GM12878 (cell line): ENCODE results near the gene ODAD4. TPM values are rescaled to one million over a fixed set of nuclear protein-coding genes. Genes with fewer than 3 reads are reported as not detected.

Experiments
- ATAC-seq: fragments of 200-7000 bp; cut with Tn5 transposase; 3 replicates; pipeline ENCODE4 v1.9.1; 2020; ENCODE audit warnings: mild to moderate bottlenecking, moderate library complexity
- BruUV-seq: library from RNA; stranded (reverse); fragments of 400-500 nt; replicated peaks from 2 replicates; lab custom pipeline; 2021; lab: Mats Ljungman, UMichigan
- CTCF ChIA-PET: fragments of 300-600 bp; sonication (Branson Sonifier 250); formaldehyde crosslinking; extraction: SDS; loops from one replicate; lab custom pipeline; 2021; ENCODE audit warnings: inconsistent platforms; lab: Yijun Ruan, JAX
- POLR2A ChIA-PET: fragments of 350-600 bp; formaldehyde crosslinking; extraction: SDS; loops from one replicate; lab custom pipeline; 2021; ENCODE audit warnings: inconsistent platforms; lab: Charles Lee
- RAD21 ChIA-PET: fragments of 300-600 bp; sonication (Branson Sonifier 250); formaldehyde crosslinking; loops from one replicate; lab custom pipeline; 2023; ENCODE audit warnings: antibody characterized with exemption; ENCODE audit not compliant: unreplicated experiment; lab: Charles Lee
- SMC1A ChIA-PET: fragments of 300-600 bp; sonication (Branson Sonifier 250); formaldehyde crosslinking; loops from one replicate; lab custom pipeline; 2023; ENCODE audit not compliant: unreplicated experiment, uncharacterized antibody; lab: Charles Lee
- DNase-seq: peaks from one replicate; pipeline ENCODE4 v3.0.0-alpha.2; 2011; ENCODE audit warnings: low read depth, low spot score
- FAIRE-seq: peaks from 3 replicates; lab custom pipeline; 2011; peaks lifted over from hg19 to GRCh38; lab: Jason Lieb, UNC
- H2AFZ ChIP-seq: 2 replicates; pipeline ENCODE4 v1.6.0; 2011; ENCODE audit warnings: low read depth, low read length, control low read depth; ENCODE audit not compliant: control insufficient read depth
- H3K27ac ChIP-seq: 2 replicates; pipeline ENCODE4 v1.5.1; 2011; ENCODE audit warnings: control low read depth; ENCODE audit not compliant: control insufficient read depth, insufficient read depth
- H3K27me3 ChIP-seq, 2 experiments: replicated peaks in 1 of 2; 2 replicates each; pipeline versions ENCODE4 v1.6.0 to v1.6.1; 2011; ENCODE audit warnings: low read length in 1 of 2; ENCODE audit not compliant: control insufficient read depth in 2 of 2, insufficient read depth in 2 of 2
- H3K36me3 ChIP-seq, 2 experiments: 2 replicates each; pipeline ENCODE4 v1.5.1; 2011; ENCODE audit warnings: low read length in 1 of 2; ENCODE audit not compliant: control insufficient read depth in 2 of 2, insufficient read depth in 2 of 2
- H3K4me1 ChIP-seq: 2 replicates; pipeline ENCODE4 v1.6.1; 2011; ENCODE audit warnings: mild to moderate bottlenecking, low read length, moderate library complexity, mixed read lengths; ENCODE audit not compliant: control insufficient read depth, insufficient read depth
- H3K4me2 ChIP-seq: 2 replicates; pipeline ENCODE4 v1.6.0; 2011; ENCODE audit warnings: control low read depth; ENCODE audit not compliant: control insufficient read depth, insufficient read depth
- H3K4me3 ChIP-seq: fragments of 200-600 bp; sonication (generic); 2 replicates; pipeline ENCODE4 v1.5.1; 2016
- H3K79me2 ChIP-seq: 2 replicates; pipeline ENCODE4 v1.6.0; 2011; ENCODE audit warnings: low read length; ENCODE audit not compliant: control insufficient read depth, insufficient read depth
- H3K9ac ChIP-seq: 2 replicates; pipeline ENCODE4 v1.8.0; 2011; ENCODE audit warnings: low read length, control low read depth, mixed read lengths; ENCODE audit not compliant: control insufficient read depth, insufficient read depth
- H3K9me3 ChIP-seq: replicated peaks from 3 replicates; pipeline ENCODE4 v1.5.1; 2011; ENCODE audit warnings: mild to moderate bottlenecking, low read length; ENCODE audit not compliant: control insufficient read depth, insufficient read depth
- H4K20me1 ChIP-seq: 2 replicates; pipeline ENCODE4 v1.6.0; 2011; ENCODE audit not compliant: control insufficient read depth, insufficient read depth
- ASH2L ChIP-seq: fragments of 300-600, 200-600 bp; sonication (generic); IDR thresholded peaks from 2 replicates; pipeline ENCODE4 v1.6.1; 2017; ENCODE audit warnings: low read depth, mild to moderate bottlenecking, borderline replicate concordance
- BMI1 ChIP-seq: fragments of 450-650 bp; IDR thresholded peaks from 2 replicates; pipeline ENCODE4 v1.6.1; 2016; ENCODE audit warnings: mild to moderate bottlenecking, moderate library complexity, borderline replicate concordance
- HCFC1 ChIP-seq: fragments of 150-350 bp; IDR thresholded peaks from 2 replicates; pipeline ENCODE4 v1.6.1; 2014; ENCODE audit warnings: low read length
- NFIC ChIP-seq: IDR thresholded peaks from 2 replicates; pipeline ENCODE4 v1.6.1; 2012; ENCODE audit warnings: low read depth, mild to moderate bottlenecking, inconsistent platforms, low read length, moderate library complexity
- NR2C1 ChIP-seq: fragments of 450-650 bp; IDR thresholded peaks from 2 replicates; pipeline ENCODE4 v1.6.1; 2017; ENCODE audit warnings: antibody characterized with exemption, mild to moderate bottlenecking, moderate library complexity
- RB1 ChIP-seq: fragments of 450-650 bp; formaldehyde crosslinking; IDR thresholded peaks from 2 replicates; pipeline ENCODE4 v1.6.1; 2017; ENCODE audit warnings: mild to moderate bottlenecking, borderline replicate concordance
- SIN3A ChIP-seq: IDR thresholded peaks from 2 replicates; pipeline ENCODE4 v1.6.1; 2012; ENCODE audit warnings: low read depth, low read length, improper control_type of control experiment
- SP1 ChIP-seq: IDR thresholded peaks from one replicate; pipeline ENCODE4 v1.6.1; 2011; ENCODE audit warnings: low read depth, low read length
- TCF12 ChIP-seq: IDR thresholded peaks from 2 replicates; pipeline ENCODE4 v1.6.1; 2011; ENCODE audit warnings: low read depth, mild to moderate bottlenecking, low read length
- ZBED1 ChIP-seq: IDR thresholded peaks from 2 replicates; pipeline ENCODE4 v1.6.1; 2016; ENCODE audit warnings: borderline replicate concordance
- ZNF384 ChIP-seq: IDR thresholded peaks from 2 replicates; pipeline ENCODE4 v1.6.1; 2012; ENCODE audit warnings: low read depth, mild to moderate bottlenecking, low read length, improper control_type of control experiment, borderline replicate concordance
- ZNF622 ChIP-seq: fragments of 450-650 bp; IDR thresholded peaks from 2 replicates; pipeline ENCODE4 v1.6.1; 2017; ENCODE audit warnings: mild to moderate bottlenecking, inconsistent platforms
- WGBS: methylation state at CpG from one replicate; pipeline ENCODE4 v1.1.6; 2016; ENCODE audit warnings: low lambda C conversion rate; ENCODE audit not compliant: insufficient replicate concordance, insufficient coverage; ENCODE audit errors: missing lambda C conversion rate; 5-methylcytosine and 5-hydroxymethylcytosine counted together
- in situ Hi-C: fragments of 300-500 bp; cut with MboI; formaldehyde crosslinking; loops from 9 replicates; pipeline ENCODE4 v1.14.3; 2018; ENCODE audit warnings: mixed read lengths
- intact Hi-C: fragments of 100-400 bp; cut with micrococcal nuclease; formaldehyde crosslinking; loops from one replicate; pipeline ENCODE4 v1.14.2; 2022; ENCODE audit not compliant: unreplicated experiment
- polyA plus RNA-seq, 11 experiments: library from polyadenylated mRNA; depleted of rRNA in 4 of 11; unstranded in 6 of 11; stranded (reverse) in 5 of 11; fragments of >200 nt; fragmentation: Nextera tagmentation in 4 of 11; fragmentation: Illumina TruSeq in 1 of 11; extraction: Ambion mirVana in 4 of 11; extraction: Trizol in 1 of 11; gene quantifications; 1 replicate in 1 of 11; 2 replicates in 10 of 11; pipeline versions ENCODE4 v1.2.1 to v1.2.3, GENCODE V29; 2011 to 2016; ENCODE audit warnings: inconsistent platforms in 2 of 11, missing spikeins in 2 of 11, low read depth in 1 of 11
- total RNA-seq, 4 experiments: library from RNA; depleted of rRNA in 3 of 4; stranded (reverse); fragments of >200 nt in 3 of 4; fragmentation: Illumina TruSeq in 1 of 4; extraction: Trizol in 1 of 4; gene quantifications; 2 replicates each; pipeline versions ENCODE4 v1.2.1 to v1.2.3, GENCODE V29; 2013 to 2021
- TF ChIP-seq, protein P1 (sequence below): fragments of 450-650 bp; IDR thresholded peaks from 2 replicates; pipeline ENCODE4 v1.6.1; 2016; ENCODE audit warnings: mild to moderate bottlenecking
- TF ChIP-seq, protein P2 (sequence below): fragments of 450-650 bp; formaldehyde crosslinking; IDR thresholded peaks from 2 replicates; pipeline ENCODE4 v1.4.0; 2020; ENCODE audit warnings: mild to moderate bottlenecking, moderate library complexity

The ODAD4 gene
- total and polyA plus RNA-seq, 10 of the 15 experiments (the other 5 are each of a cell fraction or from before 2014, with no cell fraction given) = 0.10 to 0.73 (median 0.35) TPM

DNA sequence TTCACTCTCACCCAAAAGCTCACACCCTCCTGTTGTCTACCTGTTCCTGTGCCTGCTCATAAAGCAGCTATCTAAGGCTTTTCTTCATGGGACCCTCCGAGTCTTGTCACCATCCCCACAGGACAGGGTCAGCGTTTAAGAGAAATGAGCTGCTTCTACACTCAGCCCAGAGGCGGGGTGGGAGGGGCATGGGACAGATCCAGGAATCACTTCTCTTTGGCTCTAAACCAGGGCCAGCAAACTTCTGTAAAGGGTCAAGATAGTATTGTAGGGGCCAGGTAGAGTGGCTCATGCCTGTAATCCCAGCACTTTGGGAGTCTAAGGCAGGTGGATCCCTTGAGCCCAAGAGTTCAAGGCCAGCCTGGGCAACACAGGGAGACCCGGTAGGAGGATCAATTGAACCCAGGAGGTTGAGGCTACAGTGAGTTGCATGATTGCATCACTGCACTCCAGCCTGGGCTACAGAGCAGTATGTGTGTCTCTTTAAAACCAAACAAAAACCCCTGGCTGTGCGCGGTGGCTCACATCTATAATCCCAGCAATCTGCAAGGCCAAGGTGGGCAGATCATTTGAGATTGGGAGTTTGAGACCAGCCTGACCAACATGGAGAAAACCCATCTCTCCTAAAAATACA, 42.0 kb upstream of the ODAD4 start:
- no peak for ATAC-seq
- BruUV-seq = no TSS peak
- ChIA-PET RAD21 (no interaction called here), CTCF (interaction anchor here (0.6 kb wide), 1 partner anchor 27 kb away, joined by 3 read pairs; no protein-coding TSS in a partner anchor), SMC1A (no interaction called here), POLR2A (no interaction called here)
- Histone ChIP-seq H3K4me2 (no peak overlapping the region), H3K4me1 (no peaks in the 10 kb centered on the region), H3K9ac (no peak overlapping the region), H3K9me3 (no peaks in the 10 kb centered on the region), H2AFZ (no peak overlapping the region), H3K27me3 (no peaks in the 10 kb centered on the region), H4K20me1 (no peaks in the 10 kb centered on the region), H3K79me2 (no peaks in the 10 kb centered on the region), H3K36me3 (peaks cover 33 to 42% of the 10 kb centered on the region in 2 experiments), H3K4me3 (no peak overlapping the region), H3K27ac (no peak overlapping the region)
- no peak for DNase-seq
- TF ChIP-seq ZNF384 = no peak
- TF ChIP-seq HCFC1 = no peak
- no peak for TF ChIP-seq TCF12
- TF ChIP-seq, protein P1, sequence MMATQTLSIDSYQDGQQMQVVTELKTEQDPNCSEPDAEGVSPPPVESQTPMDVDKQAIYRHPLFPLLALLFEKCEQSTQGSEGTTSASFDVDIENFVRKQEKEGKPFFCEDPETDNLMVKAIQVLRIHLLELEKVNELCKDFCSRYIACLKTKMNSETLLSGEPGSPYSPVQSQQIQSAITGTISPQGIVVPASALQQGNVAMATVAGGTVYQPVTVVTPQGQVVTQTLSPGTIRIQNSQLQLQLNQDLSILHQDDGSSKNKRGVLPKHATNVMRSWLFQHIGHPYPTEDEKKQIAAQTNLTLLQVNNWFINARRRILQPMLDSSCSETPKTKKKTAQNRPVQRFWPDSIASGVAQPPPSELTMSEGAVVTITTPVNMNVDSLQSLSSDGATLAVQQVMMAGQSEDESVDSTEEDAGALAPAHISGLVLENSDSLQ = no peak
- TF ChIP-seq BMI1 = no peak
- no peak for TF ChIP-seq SP1
- TF ChIP-seq RB1 = no peak
- no peak for TF ChIP-seq NR2C1
- TF ChIP-seq SIN3A = no peak
- TF ChIP-seq ZBED1 = no peak
- no peak for TF ChIP-seq ZNF622
- no peak for TF ChIP-seq ASH2L
- no peak for TF ChIP-seq NFIC
- TF ChIP-seq, protein P2, sequence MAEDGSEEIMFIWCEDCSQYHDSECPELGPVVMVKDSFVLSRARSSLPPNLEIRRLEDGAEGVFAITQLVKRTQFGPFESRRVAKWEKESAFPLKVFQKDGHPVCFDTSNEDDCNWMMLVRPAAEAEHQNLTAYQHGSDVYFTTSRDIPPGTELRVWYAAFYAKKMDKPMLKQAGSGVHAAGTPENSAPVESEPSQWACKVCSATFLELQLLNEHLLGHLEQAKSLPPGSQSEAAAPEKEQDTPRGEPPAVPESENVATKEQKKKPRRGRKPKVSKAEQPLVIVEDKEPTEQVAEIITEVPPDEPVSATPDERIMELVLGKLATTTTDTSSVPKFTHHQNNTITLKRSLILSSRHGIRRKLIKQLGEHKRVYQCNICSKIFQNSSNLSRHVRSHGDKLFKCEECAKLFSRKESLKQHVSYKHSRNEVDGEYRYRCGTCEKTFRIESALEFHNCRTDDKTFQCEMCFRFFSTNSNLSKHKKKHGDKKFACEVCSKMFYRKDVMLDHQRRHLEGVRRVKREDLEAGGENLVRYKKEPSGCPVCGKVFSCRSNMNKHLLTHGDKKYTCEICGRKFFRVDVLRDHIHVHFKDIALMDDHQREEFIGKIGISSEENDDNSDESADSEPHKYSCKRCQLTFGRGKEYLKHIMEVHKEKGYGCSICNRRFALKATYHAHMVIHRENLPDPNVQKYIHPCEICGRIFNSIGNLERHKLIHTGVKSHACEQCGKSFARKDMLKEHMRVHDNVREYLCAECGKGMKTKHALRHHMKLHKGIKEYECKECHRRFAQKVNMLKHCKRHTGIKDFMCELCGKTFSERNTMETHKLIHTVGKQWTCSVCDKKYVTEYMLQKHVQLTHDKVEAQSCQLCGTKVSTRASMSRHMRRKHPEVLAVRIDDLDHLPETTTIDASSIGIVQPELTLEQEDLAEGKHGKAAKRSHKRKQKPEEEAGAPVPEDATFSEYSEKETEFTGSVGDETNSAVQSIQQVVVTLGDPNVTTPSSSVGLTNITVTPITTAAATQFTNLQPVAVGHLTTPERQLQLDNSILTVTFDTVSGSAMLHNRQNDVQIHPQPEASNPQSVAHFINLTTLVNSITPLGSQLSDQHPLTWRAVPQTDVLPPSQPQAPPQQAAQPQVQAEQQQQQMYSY (CRISPR knock-in tag) = no peak
- no peak for FAIRE-seq
- in situ Hi-C loops (no loop called here), intact Hi-C loops (no loop called here)
- 97% methylated on average over 6 of the region's 6 CpGs for WGBS
